Sigmoid colon (tissue), 4 donors: ENCODE measurements around the gene ILKAP.

Experiments
- POLR2AphosphoS5 ChIP-seq, 4 donors: sonication (generic); formaldehyde crosslinking; IDR thresholded peaks; one replicate each; pipeline ENCODE4 v1.6.1; 2017; ENCODE audit warnings: antibody characterized with exemption in 4 of 4
- TF ChIP-seq, protein P1 (sequence below), 4 experiments: fragments of 450-650 bp in 3 of 4; fragments of 200-600 bp in 1 of 4; IDR thresholded peaks; one replicate each; pipeline ENCODE4 v1.5.1; 2016 to 2019; ENCODE audit warnings: antibody characterized with exemption in 4 of 4, mild to moderate bottlenecking in 3 of 4, moderate library complexity in 2 of 4

DNA sequence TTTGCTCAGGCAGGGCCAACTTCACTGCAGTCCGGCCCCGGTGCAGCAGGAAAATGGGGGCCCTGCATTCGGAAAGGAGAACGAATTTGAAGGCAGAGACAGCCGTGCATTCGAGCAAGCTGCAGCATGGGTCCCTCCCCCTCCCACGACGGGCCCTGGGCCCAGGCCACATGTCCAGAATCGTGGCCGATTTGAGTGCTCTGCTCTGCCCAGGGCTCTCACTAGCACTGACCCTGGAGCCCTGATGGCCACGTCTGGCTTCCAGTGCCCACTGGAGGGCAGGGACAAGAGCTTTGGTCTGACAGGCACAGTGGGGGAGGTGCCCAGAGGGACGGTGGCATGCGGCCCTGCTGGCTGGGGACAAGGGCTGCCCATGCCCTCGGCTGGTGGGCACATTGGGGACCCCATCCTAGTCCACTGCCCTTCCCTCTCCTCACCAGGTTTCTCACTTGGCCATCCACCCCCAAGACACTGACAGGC is 79.5 kb downstream of the ILKAP start:
- TF ChIP-seq, protein P1, sequence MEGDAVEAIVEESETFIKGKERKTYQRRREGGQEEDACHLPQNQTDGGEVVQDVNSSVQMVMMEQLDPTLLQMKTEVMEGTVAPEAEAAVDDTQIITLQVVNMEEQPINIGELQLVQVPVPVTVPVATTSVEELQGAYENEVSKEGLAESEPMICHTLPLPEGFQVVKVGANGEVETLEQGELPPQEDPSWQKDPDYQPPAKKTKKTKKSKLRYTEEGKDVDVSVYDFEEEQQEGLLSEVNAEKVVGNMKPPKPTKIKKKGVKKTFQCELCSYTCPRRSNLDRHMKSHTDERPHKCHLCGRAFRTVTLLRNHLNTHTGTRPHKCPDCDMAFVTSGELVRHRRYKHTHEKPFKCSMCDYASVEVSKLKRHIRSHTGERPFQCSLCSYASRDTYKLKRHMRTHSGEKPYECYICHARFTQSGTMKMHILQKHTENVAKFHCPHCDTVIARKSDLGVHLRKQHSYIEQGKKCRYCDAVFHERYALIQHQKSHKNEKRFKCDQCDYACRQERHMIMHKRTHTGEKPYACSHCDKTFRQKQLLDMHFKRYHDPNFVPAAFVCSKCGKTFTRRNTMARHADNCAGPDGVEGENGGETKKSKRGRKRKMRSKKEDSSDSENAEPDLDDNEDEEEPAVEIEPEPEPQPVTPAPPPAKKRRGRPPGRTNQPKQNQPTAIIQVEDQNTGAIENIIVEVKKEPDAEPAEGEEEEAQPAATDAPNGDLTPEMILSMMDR (IDR thresholded peaks at IDR 0.05): no peak
- no peak for TF ChIP-seq POLR2AphosphoS5 (IDR thresholded peaks at IDR 0.05)
